Activated naive CD8-positive, alpha-beta T cell treated with anti-CD3 and anti-CD28 coated beads for 36 hours (primary cell): ENCODE data around the gene PLXNC1. TPM values are rescaled to one million over a fixed set of nuclear protein-coding genes. Genes with fewer than 3 reads are reported as not detected.

Experiments
- DNase-seq: peaks from one replicate; pipeline ENCODE4 v3.0.0; 2021
- H3K27ac Mint-ChIP-seq: one replicate; pipeline ENCODE4 v1.8.0; 2022; ENCODE audit warnings: mild to moderate bottlenecking, moderate library complexity, mixed read lengths
- H3K27me3 Mint-ChIP-seq: one replicate; pipeline ENCODE4 v1.8.0; 2022; ENCODE audit warnings: mild to moderate bottlenecking, mixed read lengths
- H3K36me3 Mint-ChIP-seq: one replicate; pipeline ENCODE4 v1.8.0; 2021; ENCODE audit warnings: mild to moderate bottlenecking, mixed read lengths
- H3K4me1 Mint-ChIP-seq: one replicate; pipeline ENCODE4 v1.8.0; 2021; ENCODE audit warnings: mixed read lengths
- H3K4me3 Mint-ChIP-seq: one replicate; pipeline ENCODE4 v1.8.0; 2022; ENCODE audit warnings: mild to moderate bottlenecking, moderate library complexity, mixed read lengths
- H3K9me3 Mint-ChIP-seq: one replicate; pipeline ENCODE4 v1.8.0; 2022; ENCODE audit warnings: mixed read lengths
- total RNA-seq, 2 experiments: library from RNA; stranded (reverse); gene quantifications; one replicate each; pipeline ENCODE4 v1.2.3, GENCODE V29; 2021

Gene PLXNC1
- total RNA-seq = 1 to 10 TPM; 4.7 to 6.0 TPM

GRCh38 chr12:94147991-94148738 lies at the start of gene PLXNC1:
Gene PLXNC1 (plus strand): TSS chr12:94148577. CDS start chr12:94148972, 395 bp downstream.
- Mint-ChIP-seq H3K4me1 (peaks cover 23% of the 10 kb centered on the region), H3K27me3 (peaks cover 28% of the 10 kb centered on the region), H3K9me3 (no peaks in the 10 kb centered on the region), H3K27ac (peak within 1 kb of the TSS; percentile 54), H3K36me3 (no peaks in the 10 kb centered on the region), H3K4me3 (peak within 1 kb of the TSS; percentile 85)
- DNase-seq = peak; percentile 83

- no peak overlapping the region for H3K27ac Mint-ChIP-seq
- no peak overlapping the region for H3K4me3 Mint-ChIP-seq
- peaks cover 29% of the 10 kb centered on the region for H3K27me3 Mint-ChIP-seq
- peaks cover 11% of the 10 kb centered on the region for H3K4me1 Mint-ChIP-seq
- H3K9me3 Mint-ChIP-seq = no peaks in the 10 kb centered on the region
- no peaks in the 10 kb centered on the region for H3K36me3 Mint-ChIP-seq
- no peak for DNase-seq
These were observed 49.2 kb upstream of the PLXNC1 start for GRCh38 chr12:94099191-94099590.

GRCh38 chr12:94099632-94100031 lies 48.7 kb upstream of the PLXNC1 start:
- H3K27ac Mint-ChIP-seq = no peak overlapping the region
- peaks cover 11% of the 10 kb centered on the region for H3K4me1 Mint-ChIP-seq
- H3K9me3 Mint-ChIP-seq = no peaks in the 10 kb centered on the region
- no peaks in the 10 kb centered on the region for H3K36me3 Mint-ChIP-seq
- peaks cover 29% of the 10 kb centered on the region for H3K27me3 Mint-ChIP-seq
- DNase-seq = no peak
- no peak overlapping the region for H3K4me3 Mint-ChIP-seq

- Mint-ChIP-seq H3K4me1 (peaks cover 11% of the 10 kb centered on the region), H3K4me3 (no peak overlapping the region), H3K27ac (no peak overlapping the region), H3K36me3 (no peaks in the 10 kb centered on the region), H3K27me3 (peaks cover 34% of the 10 kb centered on the region), H3K9me3 (no peaks in the 10 kb centered on the region)
- DNase-seq = no peak
These were observed 48.2 kb upstream of the PLXNC1 start for GRCh38 chr12:94100211-94100627.

- H3K4me1 Mint-ChIP-seq = peaks cover 11% of the 10 kb centered on the region
- H3K9me3 Mint-ChIP-seq = no peaks in the 10 kb centered on the region
- H3K36me3 Mint-ChIP-seq = no peaks in the 10 kb centered on the region
- DNase-seq = peak; percentile 81
- peaks cover 36% of the 10 kb centered on the region for H3K27me3 Mint-ChIP-seq
- peak overlapping the region; percentile 70 for H3K27ac Mint-ChIP-seq
- peak overlapping the region; percentile 79 for H3K4me3 Mint-ChIP-seq
These were observed 47.2 kb upstream of the PLXNC1 start for GRCh38 chr12:94100990-94101737.

GRCh38 chr12:94101738-94102660 lies 46.4 kb upstream of the PLXNC1 start:
- Mint-ChIP-seq H3K9me3 (no peaks in the 10 kb centered on the region), H3K36me3 (no peaks in the 10 kb centered on the region), H3K4me1 (peaks cover 11% of the 10 kb centered on the region), H3K27ac (peak overlapping the region; percentile 70), H3K27me3 (peaks cover 41% of the 10 kb centered on the region), H3K4me3 (peak overlapping the region; percentile 79)
- DNase-seq = peak; percentile 78

- H3K27me3 Mint-ChIP-seq = peaks cover 38% of the 10 kb centered on the region
- no peak for DNase-seq
- peaks cover 16% of the 10 kb centered on the region for H3K4me1 Mint-ChIP-seq
- no peaks in the 10 kb centered on the region for H3K36me3 Mint-ChIP-seq
- no peak overlapping the region for H3K4me3 Mint-ChIP-seq
- H3K27ac Mint-ChIP-seq = no peak overlapping the region
- H3K9me3 Mint-ChIP-seq = no peaks in the 10 kb centered on the region
These were observed 44.4 kb upstream of the PLXNC1 start for GRCh38 chr12:94103986-94104385.

GRCh38 chr12:94107910-94108309 lies 40.5 kb upstream of the PLXNC1 start:
- H3K4me1 Mint-ChIP-seq = peaks cover 27% of the 10 kb centered on the region
- no peaks in the 10 kb centered on the region for H3K9me3 Mint-ChIP-seq

GRCh38 chr12:94109160-94109559 lies 39.2 kb upstream of the PLXNC1 start:
- H3K4me1 Mint-ChIP-seq = peaks cover 27% of the 10 kb centered on the region
- H3K9me3 Mint-ChIP-seq = no peaks in the 10 kb centered on the region
- H3K4me3 Mint-ChIP-seq = no peak overlapping the region
- no peaks in the 10 kb centered on the region for H3K36me3 Mint-ChIP-seq
- DNase-seq = peak; percentile 75
- peak overlapping the region; percentile 86 for H3K27ac Mint-ChIP-seq
- peaks cover 12% of the 10 kb centered on the region for H3K27me3 Mint-ChIP-seq

More at GRCh38 chr12:94107910-94108309, 40.5 kb upstream of the PLXNC1 start:
- no peak for DNase-seq
- Mint-ChIP-seq H3K36me3 (no peaks in the 10 kb centered on the region), H3K27ac (no peak overlapping the region), H3K27me3 (peaks cover 16% of the 10 kb centered on the region), H3K4me3 (no peak overlapping the region)

GRCh38 chr12:94110258-94110657 lies 38.1 kb upstream of the PLXNC1 start:
- no peaks in the 10 kb centered on the region for H3K36me3 Mint-ChIP-seq
- H3K27ac Mint-ChIP-seq = no peak overlapping the region
- no peak for DNase-seq
- peaks cover 27% of the 10 kb centered on the region for H3K4me1 Mint-ChIP-seq
- peaks cover 7% of the 10 kb centered on the region for H3K27me3 Mint-ChIP-seq
- no peaks in the 10 kb centered on the region for H3K9me3 Mint-ChIP-seq
- H3K4me3 Mint-ChIP-seq = no peak overlapping the region

GRCh38 chr12:94111302-94111701 lies 37.1 kb upstream of the PLXNC1 start:
- no peak for DNase-seq
- H3K36me3 Mint-ChIP-seq = no peaks in the 10 kb centered on the region
- H3K27me3 Mint-ChIP-seq = peaks cover 4% of the 10 kb centered on the region
- no peaks in the 10 kb centered on the region for H3K9me3 Mint-ChIP-seq
- H3K4me1 Mint-ChIP-seq = peaks cover 27% of the 10 kb centered on the region
- no peak overlapping the region for H3K27ac Mint-ChIP-seq
- no peak overlapping the region for H3K4me3 Mint-ChIP-seq

GRCh38 chr12:94112121-94112520 lies 36.3 kb upstream of the PLXNC1 start:
- Mint-ChIP-seq H3K4me1 (peaks cover 27% of the 10 kb centered on the region), H3K36me3 (no peaks in the 10 kb centered on the region), H3K27ac (no peak overlapping the region), H3K9me3 (no peaks in the 10 kb centered on the region), H3K4me3 (no peak overlapping the region), H3K27me3 (no peaks in the 10 kb centered on the region)
- DNase-seq = no peak

- Mint-ChIP-seq H3K27me3 (no peaks in the 10 kb centered on the region), H3K9me3 (no peaks in the 10 kb centered on the region), H3K4me1 (peaks cover 20% of the 10 kb centered on the region), H3K4me3 (no peak overlapping the region), H3K27ac (no peak overlapping the region), H3K36me3 (no peaks in the 10 kb centered on the region)
- no peak for DNase-seq
These were observed 34.2 kb upstream of the PLXNC1 start for GRCh38 chr12:94114166-94114565.

GRCh38 chr12:94116191-94116590 lies 32.2 kb upstream of the PLXNC1 start:
- no peak overlapping the region for H3K27ac Mint-ChIP-seq
- no peaks in the 10 kb centered on the region for H3K36me3 Mint-ChIP-seq
- no peak for DNase-seq
- peaks cover 10% of the 10 kb centered on the region for H3K4me1 Mint-ChIP-seq
- no peak overlapping the region for H3K4me3 Mint-ChIP-seq
- H3K27me3 Mint-ChIP-seq = no peaks in the 10 kb centered on the region
- no peaks in the 10 kb centered on the region for H3K9me3 Mint-ChIP-seq

- H3K27me3 Mint-ChIP-seq = no peaks in the 10 kb centered on the region
- no peak overlapping the region for H3K27ac Mint-ChIP-seq
- H3K36me3 Mint-ChIP-seq = peaks cover 2% of the 10 kb centered on the region
- no peak overlapping the region for H3K4me3 Mint-ChIP-seq
- peaks cover 2% of the 10 kb centered on the region for H3K9me3 Mint-ChIP-seq
- peaks cover 45% of the 10 kb centered on the region for H3K4me1 Mint-ChIP-seq
- no peak for DNase-seq
These were observed 26.5 kb upstream of the PLXNC1 start for GRCh38 chr12:94121886-94122285.
